SK-N-SH (cell line): ENCODE data around the gene TRIM65. TPM values are rescaled to one million over a fixed set of nuclear protein-coding genes. Genes with fewer than 3 reads are reported as not detected.

Experiments
- CTCF ChIA-PET: fragments of 300-600, 350-600 bp; formaldehyde crosslinking; extraction: SDS; loops from one replicate; lab custom pipeline; 2021; lab: Yijun Ruan, JAX
- POLR2A ChIA-PET: fragments of 350-600 bp; sonication (Branson Sonifier 250); formaldehyde crosslinking; extraction: SDS; loops from one replicate; lab custom pipeline; 2020; ENCODE audit warnings: antibody characterized with exemption, inconsistent platforms; lab: Yijun Ruan, JAX
- DNase-seq: peaks from one replicate; pipeline ENCODE4 v3.0.0; 2012
- H2AFZ ChIP-seq: fragments of 200-600 bp; sonication (generic); 2 replicates; pipeline ENCODE4 v1.8.1; 2016; ENCODE audit warnings: antibody characterized with exemption, mild to moderate bottlenecking, low read depth
- H3F3A ChIP-seq: fragments of 200-600 bp; sonication (generic); replicated peaks from 2 replicates; pipeline ENCODE3; 2016; ENCODE audit warnings: antibody characterized with exemption, mild to moderate bottlenecking; ENCODE audit not compliant: insufficient read depth
- H3K27ac ChIP-seq, 2 experiments: fragments of 200-500 bp in 1 of 2; fragments of 200-600 bp in 1 of 2; sonication (Bioruptor generic) in 1 of 2; sonication (generic), shearing (Covaris generic) in 1 of 2; 2 replicates each; pipeline versions ENCODE4 v1.5.1 to v1.6.1; 2014 to 2016; ENCODE audit warnings: low read depth in 2 of 2, inconsistent platforms in 1 of 2, low read length in 1 of 2, mild to moderate bottlenecking in 1 of 2, mixed read lengths in 1 of 2
- H3K27me3 ChIP-seq: fragments of 200-600 bp; sonication (generic), shearing (Covaris generic); 2 replicates; pipeline ENCODE4 v1.6.1; 2016; ENCODE audit warnings: mixed run types; ENCODE audit not compliant: insufficient read depth
- H3K36me3 ChIP-seq, 2 experiments: fragments of 200-500 bp in 1 of 2; fragments of 200-600 bp in 1 of 2; sonication (Bioruptor generic) in 1 of 2; sonication (generic) in 1 of 2; replicated peaks in 1 of 2; 2 replicates each; pipeline versions ENCODE3 to v1.5.1; 2014 to 2016; ENCODE audit warnings: low read length in 1 of 2, mild to moderate bottlenecking in 1 of 2; ENCODE audit not compliant: insufficient read depth in 2 of 2, control insufficient read depth in 1 of 2
- H3K4me1 ChIP-seq, 2 experiments: fragments of 200-500 bp in 1 of 2; fragments of 200-600 bp in 1 of 2; sonication (Bioruptor generic) in 1 of 2; sonication (generic), shearing (Covaris generic) in 1 of 2; 2 replicates each; pipeline versions ENCODE4 v1.5.1 to v1.6.1; 2014 to 2016; ENCODE audit warnings: low read depth in 1 of 2, low read length in 1 of 2, mixed run types in 1 of 2; ENCODE audit not compliant: insufficient read depth in 2 of 2, control insufficient read depth in 1 of 2
- H3K4me2 ChIP-seq: fragments of 200-600 bp; sonication (generic), shearing (Covaris generic); 2 replicates; pipeline ENCODE4 v1.6.1; 2017; ENCODE audit warnings: mixed run types
- H3K4me3 ChIP-seq, 2 experiments: fragments of 200-500 bp in 1 of 2; fragments of 200-600 bp in 1 of 2; sonication (Bioruptor generic) in 1 of 2; sonication (generic), shearing (Covaris generic) in 1 of 2; 2 replicates each; pipeline versions ENCODE4 v1.5.1 to v1.8.1; 2014 to 2016; ENCODE audit warnings: low read depth in 2 of 2, inconsistent platforms in 1 of 2, low read length in 1 of 2, mild to moderate bottlenecking in 1 of 2, mixed read lengths in 1 of 2, moderate library complexity in 1 of 2
- H3K79me2 ChIP-seq: fragments of 200-600 bp; sonication (generic); 2 replicates; pipeline ENCODE4 v1.8.1; 2017; ENCODE audit warnings: mild to moderate bottlenecking; ENCODE audit not compliant: insufficient read depth
- H3K9ac ChIP-seq: fragments of 200-600 bp; sonication (generic); 2 replicates; pipeline ENCODE4 v1.6.1; 2017; ENCODE audit warnings: mixed run types
- H3K9me2 ChIP-seq: fragments of 200-600 bp; sonication (generic); 2 replicates; pipeline ENCODE4 v1.6.1; 2017; ENCODE audit warnings: mixed run types
- H3K9me3 ChIP-seq: fragments of 200-600 bp; sonication (generic); 2 replicates; pipeline ENCODE4 v1.6.1; 2017; ENCODE audit warnings: mixed run types, mild to moderate bottlenecking, moderate library complexity
- H4K20me1 ChIP-seq: fragments of 200-600 bp; sonication (generic); 2 replicates; pipeline ENCODE4 v1.6.1; 2017; ENCODE audit warnings: mild to moderate bottlenecking, mixed run types; ENCODE audit not compliant: insufficient read depth
- CHD2 ChIP-seq: fragments of 150-350 bp; IDR thresholded peaks from 2 replicates; pipeline ENCODE4 v1.6.1; 2018; ENCODE audit warnings: low read length; ENCODE audit not compliant: partially characterized antibody
- CTCF ChIP-seq: fragments of 200-600 bp; sonication (generic); IDR thresholded peaks from 2 replicates; pipeline ENCODE4 v1.6.1; 2017; ENCODE audit warnings: antibody characterized with exemption, mild to moderate bottlenecking, moderate library complexity
- ELF1 ChIP-seq: IDR thresholded peaks from 2 replicates; pipeline ENCODE4 v1.4.0; 2012
- EZH2phosphoT487 ChIP-seq: fragments of 200-600 bp; sonication (generic); IDR thresholded peaks from 2 replicates; pipeline ENCODE4 v1.6.1; 2017; ENCODE audit warnings: low read depth, mixed run types, mild to moderate bottlenecking, antibody characterized with exemption, moderate library complexity, borderline replicate concordance
- FOXM1 ChIP-seq: IDR thresholded peaks from 2 replicates; pipeline ENCODE4 v1.4.0; 2012; ENCODE audit warnings: low read depth, mild to moderate bottlenecking
- GABPA ChIP-seq: IDR thresholded peaks from 2 replicates; pipeline ENCODE4 v1.4.0; 2012; ENCODE audit warnings: low read depth, mild to moderate bottlenecking
- JUND ChIP-seq: IDR thresholded peaks from 2 replicates; pipeline ENCODE4 v1.4.0; 2012
- MAX ChIP-seq: IDR thresholded peaks from 2 replicates; pipeline ENCODE4 v1.4.0; 2012; ENCODE audit warnings: low read depth
- MXI1 ChIP-seq: IDR thresholded peaks from 2 replicates; pipeline ENCODE4 v1.6.1; 2012; ENCODE audit warnings: mild to moderate bottlenecking, low read depth, low read length, improper control_type of control experiment
- NRF1 ChIP-seq: IDR thresholded peaks from 2 replicates; pipeline ENCODE4 v1.6.1; 2012; ENCODE audit warnings: low read depth, mild to moderate bottlenecking, low read length
- RAD21 ChIP-seq: IDR thresholded peaks from 2 replicates; pipeline ENCODE4 v1.6.1; 2012; ENCODE audit warnings: mild to moderate bottlenecking, low read length
- RCOR1 ChIP-seq: fragments of 150-350 bp; IDR thresholded peaks from 2 replicates; pipeline ENCODE4 v1.6.1; 2017; ENCODE audit warnings: antibody characterized with exemption, low read length
- REST ChIP-seq: IDR thresholded peaks from 2 replicates; pipeline ENCODE4 v1.6.1; 2012; ENCODE audit warnings: mild to moderate bottlenecking, low read depth, low read length, moderate library complexity
- SMC3 ChIP-seq: IDR thresholded peaks from 2 replicates; pipeline ENCODE4 v1.6.1; 2012; ENCODE audit warnings: low read depth, low read length, improper control_type of control experiment
- TAF1 ChIP-seq: IDR thresholded peaks from 2 replicates; pipeline ENCODE4 v1.6.1; 2012; ENCODE audit warnings: low read depth, mild to moderate bottlenecking, low read length, moderate library complexity, borderline replicate concordance
- TEAD4 ChIP-seq: IDR thresholded peaks from 2 replicates; pipeline ENCODE4 v1.4.0; 2012; ENCODE audit warnings: mild to moderate bottlenecking, borderline replicate concordance; ENCODE audit not compliant: insufficient read depth
- USF1 ChIP-seq: IDR thresholded peaks from 2 replicates; pipeline ENCODE4 v1.4.0; 2012; ENCODE audit warnings: low read depth, borderline replicate concordance
- USF2 ChIP-seq: fragments of 150-350 bp; IDR thresholded peaks from 2 replicates; pipeline ENCODE4 v1.6.1; 2017; ENCODE audit warnings: antibody characterized with exemption, low read length, low read depth, borderline replicate concordance
- WGBS: methylation state at CpG from one replicate; pipeline ENCODE4 v1.1.6; 2017; ENCODE audit warnings: low lambda C conversion rate; 5-methylcytosine and 5-hydroxymethylcytosine counted together
- polyA plus RNA-seq, 3 experiments: library from polyadenylated mRNA; depleted of rRNA; stranded (reverse); fragments of >200 nt; gene quantifications; 2 replicates each; pipeline ENCODE4 v1.2.3, GENCODE V29; 2012

The TRIM65 gene
- polyA plus RNA-seq, 1 of the 3 experiments (the other 2 are of a cell fraction), result 13.1 TPM

- TF ChIP-seq USF1 (no peak), CHD2 (no peak), GABPA (no peak), JUND (no peak)
These were observed 29.7 kb upstream of the TRIM65 start (continued) for GRCh38 chr17:75926456-75926855.

GRCh38 chr17:75925912-75926311 lies 29.2 kb upstream of the TRIM65 start:
- no peaks in the 10 kb centered on the region for H3K27me3 ChIP-seq
- no peaks in the 10 kb centered on the region for H3K4me1 ChIP-seq
- no peaks in the 10 kb centered on the region for H3K79me2 ChIP-seq
- H4K20me1 ChIP-seq, result no peaks in the 10 kb centered on the region
- H2AFZ ChIP-seq, result no peak overlapping the region
- H3K9ac ChIP-seq, result no peak overlapping the region
- H3K36me3 ChIP-seq, result peaks cover 10 to 22% of the 10 kb centered on the region in 2 experiments
- TF ChIP-seq CTCF, result no peak
- TF ChIP-seq ELF1, result no peak
- TF ChIP-seq USF2, result no peak
- no peak for TF ChIP-seq EZH2phosphoT487
- no peak for TF ChIP-seq MAX
- TF ChIP-seq RCOR1, result no peak
- no peak for TF ChIP-seq SMC3
- no peak for TF ChIP-seq JUND
- no peak for TF ChIP-seq FOXM1
- no peak for TF ChIP-seq NRF1
- no peak for TF ChIP-seq REST
- no peak for TF ChIP-seq TAF1
- no peak for TF ChIP-seq TEAD4
- no peak for TF ChIP-seq CHD2
- TF ChIP-seq MXI1, result no peak
- no peak for TF ChIP-seq RAD21
- TF ChIP-seq, all 33 proteins: peak for 0
- H3K4me3 ChIP-seq, result no peak overlapping the region
- WGBS, result 94% methylated on average over 11 of the region's 15 CpGs
- no peaks in the 10 kb centered on the region for H3K9me3 ChIP-seq
- H3K9me2 ChIP-seq, result no peaks in the 10 kb centered on the region
- ChIA-PET CTCF (interaction anchor here (0.7 to 5.7 kb wide), 11 partner anchors 8 to 107 kb away, joined by 3 to 23 read pairs (median 6); partner anchors contain the start of genes FBF1 and MRPL38), POLR2A (interaction anchor here (0.9 to 1.7 kb wide), 2 partner anchors 10 to 17 kb away, joined by 4 to 5 read pairs; no protein-coding TSS in a partner anchor)
- H3K27ac ChIP-seq, result no peak overlapping the region
- no peaks in the 10 kb centered on the region for H3F3A ChIP-seq
- DNase-seq, result no peak
- no peak overlapping the region for H3K4me2 ChIP-seq
